ENCODE measurements around the gene ASGR2. TPM values are rescaled to one million over a fixed set of nuclear protein-coding genes. Genes with fewer than 3 reads are reported as not detected.

Gene ASGR2
- total RNA-seq, 1 experiment from 2014 or later, result 0.13 TPM

DNA sequence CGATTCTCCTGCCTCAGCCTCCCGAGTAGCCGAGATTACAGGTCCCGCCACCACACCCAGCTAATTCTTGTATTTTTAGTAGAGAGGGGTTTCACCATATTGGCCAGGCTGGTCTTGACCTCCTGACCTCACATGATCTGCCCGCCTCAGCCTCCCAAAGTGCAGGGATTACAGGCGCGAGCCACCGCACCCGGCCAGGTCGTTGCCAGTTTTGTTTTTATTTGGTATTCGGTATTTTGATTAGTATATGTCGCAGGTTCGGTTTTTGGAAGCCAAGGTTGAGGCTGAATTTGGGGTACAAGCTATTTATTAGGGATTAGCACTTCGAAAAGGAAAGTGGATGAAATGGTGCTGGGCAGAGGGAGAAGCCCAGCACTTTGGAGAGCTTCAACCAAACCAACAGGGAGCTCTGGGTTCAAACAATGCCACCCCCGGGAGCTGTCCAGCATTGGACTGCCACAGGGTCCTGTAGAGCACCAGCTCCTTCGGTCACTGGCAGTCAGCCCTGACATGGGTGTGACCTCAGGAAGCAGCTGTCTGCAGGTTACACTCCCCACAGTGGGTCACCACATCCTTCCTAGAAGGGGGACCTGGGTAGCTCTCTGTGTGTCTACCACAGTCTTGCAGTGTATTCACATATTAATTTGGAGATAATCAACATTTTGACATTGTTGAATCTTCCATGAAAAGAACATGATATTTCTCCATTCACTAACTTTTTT, 33.1 kb downstream of the ASGR2 start:
- peaks cover 12% of the 10 kb centered on the region for H3K9me3 Mint-ChIP-seq
- H3K36me3 Mint-ChIP-seq, result no peaks in the 10 kb centered on the region
- H3K27ac Mint-ChIP-seq, result no peak overlapping the region
- no peaks in the 10 kb centered on the region for H3K4me1 Mint-ChIP-seq
- TF ChIP-seq ZNF219 (CRISPR knock-in tag; IDR thresholded peaks at IDR 0.05; ENCODE audit: borderline replicate concordance), result no peak
- TF ChIP-seq, protein P1, sequence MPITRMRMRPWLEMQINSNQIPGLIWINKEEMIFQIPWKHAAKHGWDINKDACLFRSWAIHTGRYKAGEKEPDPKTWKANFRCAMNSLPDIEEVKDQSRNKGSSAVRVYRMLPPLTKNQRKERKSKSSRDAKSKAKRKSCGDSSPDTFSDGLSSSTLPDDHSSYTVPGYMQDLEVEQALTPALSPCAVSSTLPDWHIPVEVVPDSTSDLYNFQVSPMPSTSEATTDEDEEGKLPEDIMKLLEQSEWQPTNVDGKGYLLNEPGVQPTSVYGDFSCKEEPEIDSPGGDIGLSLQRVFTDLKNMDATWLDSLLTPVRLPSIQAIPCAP (CRISPR knock-in tag; IDR thresholded peaks at IDR 0.05), result no peak
- TF ChIP-seq, protein P2, sequence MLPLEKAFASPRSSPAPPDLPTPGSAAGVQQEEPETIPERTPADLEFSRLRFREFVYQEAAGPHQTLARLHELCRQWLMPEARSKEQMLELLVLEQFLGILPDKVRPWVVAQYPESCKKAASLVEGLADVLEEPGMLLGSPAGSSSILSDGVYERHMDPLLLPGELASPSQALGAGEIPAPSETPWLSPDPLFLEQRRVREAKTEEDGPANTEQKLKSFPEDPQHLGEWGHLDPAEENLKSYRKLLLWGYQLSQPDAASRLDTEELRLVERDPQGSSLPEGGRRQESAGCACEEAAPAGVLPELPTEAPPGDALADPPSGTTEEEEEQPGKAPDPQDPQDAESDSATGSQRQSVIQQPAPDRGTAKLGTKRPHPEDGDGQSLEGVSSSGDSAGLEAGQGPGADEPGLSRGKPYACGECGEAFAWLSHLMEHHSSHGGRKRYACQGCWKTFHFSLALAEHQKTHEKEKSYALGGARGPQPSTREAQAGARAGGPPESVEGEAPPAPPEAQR (CRISPR knock-in tag; IDR thresholded peaks at IDR 0.05), result no peak
- no peak for ATAC-seq
- DNase-seq (ENCODE audit: low spot score), result no peak
- H3K4me3 Mint-ChIP-seq, result no peak overlapping the region
- CTCF ChIA-PET, result interaction anchor here (0.6 to 1.3 kb wide), 4 partner anchors 24 to 96 kb away, joined by 3 to 6 read pairs (median 4); no protein-coding TSS in a partner anchor
- peaks cover 5% of the 10 kb centered on the region; the same call in 1 of the 2 replicates for H3K27me3 Mint-ChIP-seq (ENCODE audit: low read depth)
- POLR2A ChIA-PET, result no interaction called here

DNA sequence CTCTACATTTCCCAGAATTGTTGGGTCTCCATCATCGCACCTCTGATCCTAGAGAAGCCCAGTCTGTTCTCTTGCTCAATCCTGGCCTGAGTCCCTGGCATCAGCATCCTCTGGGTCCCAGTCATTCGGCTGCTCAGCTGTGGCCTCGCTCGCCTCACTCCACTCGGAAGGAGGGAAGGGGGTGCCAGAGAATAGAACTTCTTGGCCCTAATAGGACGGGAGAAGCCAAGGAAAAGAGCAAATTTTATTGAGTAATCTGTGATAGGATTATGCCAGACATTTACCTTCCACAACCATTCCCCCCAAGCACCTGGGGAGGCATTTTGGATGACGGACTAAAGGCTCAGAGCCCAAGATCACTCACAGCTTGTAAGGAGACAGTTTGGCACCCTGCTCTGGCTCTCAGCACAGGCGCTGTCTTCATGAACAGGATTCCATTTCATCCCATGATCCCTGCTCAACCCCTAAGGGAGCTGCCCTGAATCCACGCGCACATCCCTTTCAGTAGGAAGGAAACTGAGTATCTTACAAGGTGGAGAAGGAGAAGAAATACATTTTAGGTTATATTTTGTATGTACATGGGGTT, 34.1 kb downstream of the ASGR2 start:
- TF ChIP-seq GABPB1 (CRISPR knock-in tag; IDR thresholded peaks at IDR 0.05) (no peak), ZNF423 (CRISPR knock-in tag; IDR thresholded peaks at IDR 0.05) (no peak), TEAD4 (CRISPR knock-in tag; IDR thresholded peaks at IDR 0.05) (no peak), ZNF317 (CRISPR knock-in tag; IDR thresholded peaks at IDR 0.05; ENCODE audit: borderline replicate concordance, low read depth) (no peak), FOXP1 (CRISPR knock-in tag; IDR thresholded peaks at IDR 0.05; ENCODE audit: borderline replicate concordance) (no peak), ZNF263 (CRISPR knock-in tag; IDR thresholded peaks at IDR 0.05; ENCODE audit: low read depth) (no peak), FOXK1 (CRISPR knock-in tag; IDR thresholded peaks at IDR 0.05) (no peak), ELF4 (CRISPR knock-in tag; IDR thresholded peaks at IDR 0.05; ENCODE audit: low read depth) (no peak), HMGA2 (CRISPR knock-in tag; IDR thresholded peaks at IDR 0.05) (no peak), ETV6 (CRISPR knock-in tag; IDR thresholded peaks at IDR 0.05) (no peak), ZBTB21 (CRISPR knock-in tag; IDR thresholded peaks at IDR 0.05; ENCODE audit: borderline replicate concordance) (no peak)
- TF ChIP-seq, protein P3, sequence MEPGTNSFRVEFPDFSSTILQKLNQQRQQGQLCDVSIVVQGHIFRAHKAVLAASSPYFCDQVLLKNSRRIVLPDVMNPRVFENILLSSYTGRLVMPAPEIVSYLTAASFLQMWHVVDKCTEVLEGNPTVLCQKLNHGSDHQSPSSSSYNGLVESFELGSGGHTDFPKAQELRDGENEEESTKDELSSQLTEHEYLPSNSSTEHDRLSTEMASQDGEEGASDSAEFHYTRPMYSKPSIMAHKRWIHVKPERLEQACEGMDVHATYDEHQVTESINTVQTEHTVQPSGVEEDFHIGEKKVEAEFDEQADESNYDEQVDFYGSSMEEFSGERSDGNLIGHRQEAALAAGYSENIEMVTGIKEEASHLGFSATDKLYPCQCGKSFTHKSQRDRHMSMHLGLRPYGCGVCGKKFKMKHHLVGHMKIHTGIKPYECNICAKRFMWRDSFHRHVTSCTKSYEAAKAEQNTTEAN (CRISPR knock-in tag; IDR thresholded peaks at IDR 0.05), result no peak
- TF ChIP-seq, protein P4, sequence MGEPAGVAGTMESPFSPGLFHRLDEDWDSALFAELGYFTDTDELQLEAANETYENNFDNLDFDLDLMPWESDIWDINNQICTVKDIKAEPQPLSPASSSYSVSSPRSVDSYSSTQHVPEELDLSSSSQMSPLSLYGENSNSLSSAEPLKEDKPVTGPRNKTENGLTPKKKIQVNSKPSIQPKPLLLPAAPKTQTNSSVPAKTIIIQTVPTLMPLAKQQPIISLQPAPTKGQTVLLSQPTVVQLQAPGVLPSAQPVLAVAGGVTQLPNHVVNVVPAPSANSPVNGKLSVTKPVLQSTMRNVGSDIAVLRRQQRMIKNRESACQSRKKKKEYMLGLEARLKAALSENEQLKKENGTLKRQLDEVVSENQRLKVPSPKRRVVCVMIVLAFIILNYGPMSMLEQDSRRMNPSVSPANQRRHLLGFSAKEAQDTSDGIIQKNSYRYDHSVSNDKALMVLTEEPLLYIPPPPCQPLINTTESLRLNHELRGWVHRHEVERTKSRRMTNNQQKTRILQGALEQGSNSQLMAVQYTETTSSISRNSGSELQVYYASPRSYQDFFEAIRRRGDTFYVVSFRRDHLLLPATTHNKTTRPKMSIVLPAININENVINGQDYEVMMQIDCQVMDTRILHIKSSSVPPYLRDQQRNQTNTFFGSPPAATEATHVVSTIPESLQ (CRISPR knock-in tag; IDR thresholded peaks at IDR 0.05), result no peak
- TF ChIP-seq, protein P5, sequence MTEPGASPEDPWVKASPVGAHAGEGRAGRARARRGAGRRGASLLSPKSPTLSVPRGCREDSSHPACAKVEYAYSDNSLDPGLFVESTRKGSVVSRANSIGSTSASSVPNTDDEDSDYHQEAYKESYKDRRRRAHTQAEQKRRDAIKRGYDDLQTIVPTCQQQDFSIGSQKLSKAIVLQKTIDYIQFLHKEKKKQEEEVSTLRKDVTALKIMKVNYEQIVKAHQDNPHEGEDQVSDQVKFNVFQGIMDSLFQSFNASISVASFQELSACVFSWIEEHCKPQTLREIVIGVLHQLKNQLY (CRISPR knock-in tag; IDR thresholded peaks at IDR 0.05), result no peak
- TF ChIP-seq, protein P6, sequence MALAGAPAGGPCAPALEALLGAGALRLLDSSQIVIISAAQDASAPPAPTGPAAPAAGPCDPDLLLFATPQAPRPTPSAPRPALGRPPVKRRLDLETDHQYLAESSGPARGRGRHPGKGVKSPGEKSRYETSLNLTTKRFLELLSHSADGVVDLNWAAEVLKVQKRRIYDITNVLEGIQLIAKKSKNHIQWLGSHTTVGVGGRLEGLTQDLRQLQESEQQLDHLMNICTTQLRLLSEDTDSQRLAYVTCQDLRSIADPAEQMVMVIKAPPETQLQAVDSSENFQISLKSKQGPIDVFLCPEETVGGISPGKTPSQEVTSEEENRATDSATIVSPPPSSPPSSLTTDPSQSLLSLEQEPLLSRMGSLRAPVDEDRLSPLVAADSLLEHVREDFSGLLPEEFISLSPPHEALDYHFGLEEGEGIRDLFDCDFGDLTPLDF (CRISPR knock-in tag; IDR thresholded peaks at IDR 0.05), result no peak
- TF ChIP-seq, protein P7, sequence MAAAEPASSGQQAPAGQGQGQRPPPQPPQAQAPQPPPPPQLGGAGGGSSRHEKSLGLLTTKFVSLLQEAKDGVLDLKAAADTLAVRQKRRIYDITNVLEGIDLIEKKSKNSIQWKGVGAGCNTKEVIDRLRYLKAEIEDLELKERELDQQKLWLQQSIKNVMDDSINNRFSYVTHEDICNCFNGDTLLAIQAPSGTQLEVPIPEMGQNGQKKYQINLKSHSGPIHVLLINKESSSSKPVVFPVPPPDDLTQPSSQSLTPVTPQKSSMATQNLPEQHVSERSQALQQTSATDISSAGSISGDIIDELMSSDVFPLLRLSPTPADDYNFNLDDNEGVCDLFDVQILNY (CRISPR knock-in tag; IDR thresholded peaks at IDR 0.05), result no peak
- TF ChIP-seq, protein P8, sequence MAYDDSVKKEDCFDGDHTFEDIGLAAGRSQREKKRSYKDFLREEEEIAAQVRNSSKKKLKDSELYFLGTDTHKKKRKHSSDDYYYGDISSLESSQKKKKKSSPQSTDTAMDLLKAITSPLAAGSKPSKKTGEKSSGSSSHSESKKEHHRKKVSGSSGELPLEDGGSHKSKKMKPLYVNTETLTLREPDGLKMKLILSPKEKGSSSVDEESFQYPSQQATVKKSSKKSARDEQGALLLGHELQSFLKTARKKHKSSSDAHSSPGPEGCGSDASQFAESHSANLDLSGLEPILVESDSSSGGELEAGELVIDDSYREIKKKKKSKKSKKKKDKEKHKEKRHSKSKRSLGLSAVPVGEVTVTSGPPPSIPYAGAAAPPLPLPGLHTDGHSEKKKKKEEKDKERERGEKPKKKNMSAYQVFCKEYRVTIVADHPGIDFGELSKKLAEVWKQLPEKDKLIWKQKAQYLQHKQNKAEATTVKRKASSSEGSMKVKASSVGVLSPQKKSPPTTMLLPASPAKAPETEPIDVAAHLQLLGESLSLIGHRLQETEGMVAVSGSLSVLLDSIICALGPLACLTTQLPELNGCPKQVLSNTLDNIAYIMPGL (CRISPR knock-in tag; IDR thresholded peaks at IDR 0.05), result no peak
- TF ChIP-seq, protein P9, sequence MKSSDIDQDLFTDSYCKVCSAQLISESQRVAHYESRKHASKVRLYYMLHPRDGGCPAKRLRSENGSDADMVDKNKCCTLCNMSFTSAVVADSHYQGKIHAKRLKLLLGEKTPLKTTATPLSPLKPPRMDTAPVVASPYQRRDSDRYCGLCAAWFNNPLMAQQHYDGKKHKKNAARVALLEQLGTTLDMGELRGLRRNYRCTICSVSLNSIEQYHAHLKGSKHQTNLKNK (CRISPR knock-in tag; IDR thresholded peaks at IDR 0.05), result no peak
- ChIA-PET POLR2A (no interaction called here), CTCF (interaction anchor here (0.6 to 1.1 kb wide), 4 partner anchors 23 to 84 kb away, joined by 3 to 6 read pairs (median 3); no protein-coding TSS in a partner anchor)
- Mint-ChIP-seq H3K4me3 (no peak overlapping the region), H3K9me3 (peaks cover 8% of the 10 kb centered on the region), H3K36me3 (no peaks in the 10 kb centered on the region), H3K27me3 (ENCODE audit: low read depth) (peaks cover 5% of the 10 kb centered on the region; the same call in 1 of the 2 replicates), H3K27ac (no peak overlapping the region; the same call in 1 of the 2 replicates), H3K4me1 (no peaks in the 10 kb centered on the region)
- no peak for ATAC-seq
- no peak for DNase-seq (ENCODE audit: low spot score)

Data from WTC11 (cell line).